ENCODE measurements around the gene KLHL17.
A peak's percentile ranks its signal among the peaks of the same experiment; 100 is the strongest.

Gene KLHL17

DNA sequence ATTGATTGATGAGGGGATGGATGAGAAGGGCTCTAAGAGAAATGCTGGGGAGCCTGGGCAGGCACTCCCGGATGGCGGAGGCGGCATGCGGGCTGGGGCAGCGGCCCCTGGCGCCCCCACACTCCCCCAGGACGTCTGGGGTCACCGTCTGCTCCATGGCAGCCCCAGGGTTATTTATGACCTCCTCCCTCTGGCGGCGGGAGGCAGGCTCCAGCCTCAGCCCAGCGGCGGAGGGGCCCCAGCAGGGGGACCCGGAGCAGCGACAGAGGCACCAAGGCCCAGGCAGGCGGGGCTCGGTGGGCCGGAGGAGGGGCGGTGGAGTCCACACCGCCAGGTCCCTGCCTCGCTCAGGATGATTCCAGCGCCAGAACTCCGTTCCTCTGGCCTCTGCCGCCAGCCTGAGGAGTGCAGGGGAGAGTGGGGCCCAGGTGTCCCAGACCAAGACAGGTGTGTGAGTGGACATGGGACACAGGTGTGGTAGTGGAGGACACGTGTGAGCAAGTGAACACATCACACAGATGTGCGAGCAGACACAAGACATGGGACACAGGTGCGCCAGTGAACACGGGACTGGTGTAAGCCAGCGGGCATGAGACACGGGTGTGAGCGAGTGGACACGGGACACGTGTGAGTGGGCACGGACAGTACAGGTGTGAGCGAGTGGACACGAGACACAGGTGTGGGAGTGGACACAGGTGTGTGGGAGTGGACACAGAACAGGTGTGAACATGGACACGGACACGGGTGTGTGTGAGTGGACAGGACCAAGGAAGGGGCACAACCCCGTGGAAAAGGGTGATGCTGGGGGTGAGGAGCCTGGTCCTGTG lies 39.2 kb upstream of the KLHL17 start:
- no peak for DNase-seq (ENCODE audit: low read depth in 1 of 2, low spot score in 1 of 2)

DNA sequence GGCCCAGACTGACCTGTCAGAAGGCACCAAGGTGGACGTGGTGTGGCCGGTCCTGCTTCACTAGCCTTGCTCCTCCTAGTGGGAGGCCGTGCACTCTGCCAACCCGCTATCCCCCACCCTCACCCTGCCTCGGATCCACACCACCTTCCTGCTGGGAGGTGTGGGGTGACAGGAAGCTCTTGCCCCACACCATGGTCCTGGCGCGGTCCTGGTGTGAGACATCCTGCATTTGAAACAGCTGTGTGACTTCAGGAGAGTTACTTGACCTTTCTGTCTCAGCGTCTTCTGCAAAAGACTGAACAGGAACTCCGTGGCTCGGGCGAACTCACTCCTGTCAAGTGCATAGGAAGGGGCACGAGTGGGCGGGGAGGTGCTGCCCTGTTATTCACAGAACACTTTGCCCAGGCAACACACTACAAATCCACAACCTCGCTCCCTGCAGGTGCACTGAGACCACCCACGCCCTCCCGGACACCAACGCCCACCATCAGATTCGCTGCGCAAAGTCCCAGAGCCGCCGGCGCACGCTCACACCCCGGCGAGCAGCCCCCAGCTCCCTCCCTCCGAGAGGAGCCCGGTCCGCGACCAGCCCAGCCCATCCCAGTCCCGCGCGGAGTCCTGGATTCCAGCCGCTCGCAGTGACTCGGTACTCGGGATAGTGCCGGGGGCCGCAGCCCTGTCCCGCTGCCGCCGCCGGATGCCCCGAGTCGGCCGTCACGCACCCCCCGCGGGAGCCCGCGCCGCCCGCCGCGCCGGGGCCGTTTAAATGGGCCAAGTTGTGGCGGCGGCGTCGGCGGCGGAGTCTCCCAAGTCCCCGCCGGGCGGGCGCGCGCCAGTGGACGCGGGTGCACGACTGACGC lies 37.0 kb upstream of the KLHL17 start, which contains the start of gene SAMD11:
Gene SAMD11, plus strand, starts transcription at position 793 of the 860 bp plus-strand sequence. CDS start 509 bp downstream, outside the sequence.
- peak in 1 of 2 donors; percentile 41 for DNase-seq (ENCODE audit: low read depth in 1 of 2, low spot score in 1 of 2)

DNA sequence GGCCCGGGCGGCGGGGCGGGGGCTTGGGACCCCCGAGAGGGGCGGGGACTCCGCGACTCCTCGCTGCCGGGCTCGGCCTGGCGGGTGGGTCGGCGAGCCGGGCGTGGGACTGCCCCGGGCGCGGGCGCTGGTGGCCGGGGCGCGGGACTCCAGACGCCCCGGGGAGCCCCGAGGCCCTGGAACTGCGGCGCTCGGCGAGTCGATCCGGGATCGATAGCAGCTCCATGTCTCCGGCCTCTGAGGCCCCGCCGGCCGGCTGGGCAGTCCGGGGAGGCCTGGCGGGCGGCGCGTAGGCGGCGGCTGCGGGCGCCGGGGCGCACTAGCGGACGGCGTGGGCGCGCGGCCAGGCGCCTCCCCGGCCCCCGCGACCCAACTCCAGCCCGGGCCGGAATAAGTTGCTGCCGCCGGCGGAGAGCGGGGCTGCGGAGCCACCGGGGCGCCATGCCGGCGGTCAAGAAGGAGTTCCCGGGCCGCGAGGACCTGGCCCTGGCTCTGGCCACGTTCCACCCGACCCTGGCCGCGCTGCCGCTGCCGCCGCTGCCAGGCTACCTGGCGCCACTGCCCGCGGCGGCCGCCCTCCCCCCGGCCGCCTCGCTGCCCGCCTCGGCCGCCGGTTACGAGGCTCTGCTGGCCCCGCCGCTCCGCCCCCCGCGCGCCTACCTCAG lies 36.3 kb upstream of the KLHL17 start:
- no peak for DNase-seq (ENCODE audit: low read depth in 1 of 2, low spot score in 1 of 2)

DNA sequence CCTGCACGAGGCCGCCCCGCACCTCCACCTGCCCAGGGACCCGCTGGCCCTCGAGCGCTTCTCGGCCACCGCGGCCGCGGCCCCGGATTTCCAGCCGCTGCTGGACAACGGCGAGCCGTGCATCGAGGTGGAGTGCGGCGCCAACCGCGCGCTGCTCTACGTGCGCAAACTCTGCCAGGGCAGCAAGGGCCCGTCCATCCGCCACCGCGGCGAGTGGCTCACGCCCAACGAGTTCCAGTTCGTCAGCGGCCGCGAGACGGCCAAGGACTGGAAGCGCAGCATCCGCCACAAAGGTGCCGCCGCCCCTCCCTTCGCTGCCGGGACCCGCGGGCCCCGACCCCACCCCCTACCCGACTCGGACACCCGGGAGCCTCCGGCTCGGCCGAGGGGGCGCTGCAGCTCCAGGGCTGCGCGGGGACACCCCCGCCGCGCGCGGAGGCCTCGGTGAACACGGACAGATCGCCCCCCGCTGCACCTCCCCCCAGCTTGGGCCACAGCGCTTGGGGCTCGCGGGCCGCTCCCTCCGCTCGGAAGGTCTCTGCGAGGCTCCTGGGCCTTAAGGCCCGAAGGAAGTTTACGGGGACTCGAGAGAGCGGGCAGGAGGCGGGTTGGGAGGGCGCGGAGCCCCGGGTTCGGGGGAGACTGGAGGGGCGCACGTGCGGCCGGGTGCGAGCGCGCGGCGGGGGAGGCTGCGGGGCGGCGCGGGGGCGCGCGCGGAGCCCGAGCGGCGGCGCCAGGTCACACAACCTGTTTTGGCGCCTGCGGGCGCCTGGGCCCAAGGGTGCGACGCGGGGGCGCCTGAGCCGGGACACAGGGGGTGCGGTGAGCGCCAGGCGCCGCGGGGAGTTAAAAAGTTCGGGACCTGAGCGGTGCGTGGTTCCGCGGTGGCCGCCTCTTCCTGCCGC lies 35.5 kb upstream of the KLHL17 start:
- DNase-seq (ENCODE audit: low read depth in 1 of 2, low spot score in 1 of 2) = no peak

DNA sequence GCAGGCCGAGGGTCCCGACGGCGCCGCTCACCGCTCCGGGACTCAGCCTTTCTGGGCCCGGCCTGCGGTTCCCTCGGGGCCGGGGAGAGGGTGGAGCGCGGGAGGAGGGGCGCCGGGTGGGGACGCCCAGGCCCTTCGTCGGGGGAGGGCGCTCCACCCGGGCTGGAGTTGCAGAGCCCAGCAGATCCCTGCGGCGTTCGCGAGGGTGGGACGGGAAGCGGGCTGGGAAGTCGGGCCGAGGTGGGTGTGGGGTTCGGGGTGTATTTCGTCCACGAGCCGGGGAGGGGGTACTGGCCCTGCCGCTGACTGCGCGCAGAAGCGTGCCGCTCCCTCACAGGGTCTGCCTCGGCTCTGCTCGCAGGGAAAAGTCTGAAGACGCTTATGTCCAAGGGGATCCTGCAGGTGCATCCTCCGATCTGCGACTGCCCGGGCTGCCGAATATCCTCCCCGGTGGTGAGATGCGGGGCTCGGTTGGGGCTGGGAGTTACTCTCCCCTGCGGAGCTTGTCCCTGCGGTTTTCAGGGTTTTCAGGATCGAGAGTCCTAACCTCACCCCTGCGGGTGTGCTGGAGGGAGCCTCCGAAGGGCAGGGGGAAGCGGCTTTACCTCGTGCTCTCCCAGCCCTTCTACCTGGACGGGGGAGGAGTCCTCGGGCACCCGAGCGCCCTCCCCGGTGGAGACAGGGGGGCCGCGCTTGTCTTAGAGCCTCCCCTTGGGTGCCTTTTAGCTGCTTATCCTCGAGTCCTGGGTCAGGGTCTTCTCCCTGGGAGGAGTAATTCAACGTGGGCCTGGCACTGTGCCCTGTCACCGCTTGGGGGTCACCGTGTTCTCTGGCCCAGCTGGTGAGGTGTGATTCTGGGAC lies 34.6 kb upstream of the KLHL17 start:
- no peak for DNase-seq (ENCODE audit: low read depth in 1 of 2, low spot score in 1 of 2)

DNA sequence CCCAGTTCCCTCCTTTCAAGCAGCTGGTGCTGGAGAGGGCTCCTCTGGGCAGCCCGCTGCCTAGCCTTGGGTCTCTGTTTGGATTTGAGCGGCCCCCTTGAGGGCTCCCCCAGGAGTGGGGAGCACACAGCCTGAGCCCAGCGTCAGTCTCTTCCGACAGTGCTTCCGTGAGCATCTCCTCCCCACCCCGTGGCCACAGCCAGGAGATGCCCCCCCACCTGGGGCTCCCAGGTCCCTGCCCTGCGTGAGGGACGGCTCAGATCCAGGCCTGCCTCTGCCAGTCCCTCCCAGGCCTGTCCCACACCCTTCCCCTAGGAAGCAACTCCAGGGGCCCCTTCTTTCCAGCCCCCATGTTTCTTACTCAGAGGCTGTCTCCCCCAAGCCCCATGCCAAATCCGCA lies 33.1 kb upstream of the KLHL17 start:
- no peak for DNase-seq (ENCODE audit: low read depth in 1 of 2, low spot score in 1 of 2)

DNA sequence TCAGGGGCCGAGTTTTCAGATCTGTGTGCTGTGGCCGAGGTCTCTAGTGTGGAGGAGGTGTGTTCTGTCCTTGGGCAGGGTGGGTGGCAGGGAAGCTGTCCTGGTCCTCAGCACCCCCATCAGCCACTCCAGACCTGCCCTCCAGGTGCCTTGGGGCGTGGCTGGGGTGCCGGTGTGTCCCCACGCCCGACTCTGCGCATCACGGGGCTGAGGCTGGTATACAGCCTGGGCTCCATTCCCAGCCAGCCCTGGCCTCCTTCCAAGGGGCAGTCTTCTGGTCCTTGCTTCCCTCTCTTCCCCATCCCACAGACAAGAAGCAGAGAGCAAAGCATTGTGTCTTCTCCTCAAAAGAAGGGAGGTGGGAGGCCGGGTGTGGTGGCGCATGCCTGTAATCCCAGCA lies 32.6 kb upstream of the KLHL17 start:
- DNase-seq (ENCODE audit: low read depth in 1 of 2, low spot score in 1 of 2) = no peak

DNA sequence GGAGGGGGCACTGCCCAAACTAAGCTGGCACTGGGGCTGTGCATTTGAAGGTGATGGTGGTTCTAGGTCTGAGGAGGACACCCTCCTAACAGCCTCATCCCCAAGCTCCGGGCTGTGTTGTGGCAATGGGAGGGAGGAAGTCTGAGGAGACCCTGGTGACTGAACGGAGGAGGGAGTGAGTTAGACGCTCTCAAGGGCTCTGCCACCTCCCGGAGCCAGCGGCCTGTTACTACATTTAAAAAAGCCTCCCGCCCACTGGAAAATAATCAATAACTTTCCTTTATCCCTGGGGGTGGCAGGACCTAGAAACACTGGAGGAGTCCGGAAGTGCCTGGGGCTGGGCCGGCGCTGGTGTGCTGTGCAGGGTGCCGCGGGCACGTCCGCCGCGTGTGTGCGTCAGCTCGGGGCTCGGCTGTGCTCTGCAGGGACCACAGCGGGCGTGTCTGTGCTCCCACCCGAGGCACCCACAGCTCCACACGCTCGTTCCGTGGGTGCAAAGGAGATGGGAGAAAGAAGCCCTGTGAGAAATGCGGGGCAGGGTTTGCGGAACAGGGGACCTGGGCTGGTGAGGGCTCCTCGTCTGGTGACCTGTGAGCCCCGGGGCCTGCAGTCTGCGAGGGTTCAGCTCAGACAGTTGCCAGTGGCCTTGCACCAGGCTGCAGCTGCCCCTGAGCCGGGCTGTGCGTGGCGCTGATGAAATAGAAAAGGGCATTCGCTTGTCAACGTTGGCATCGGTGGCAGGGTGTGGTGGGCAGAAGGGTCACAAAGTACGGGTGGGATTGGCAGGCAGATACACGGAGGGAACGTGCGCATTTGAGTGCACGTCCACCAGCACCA lies 31.3 kb upstream of the KLHL17 start:
- no peak for DNase-seq (ENCODE audit: low read depth in 1 of 2, low spot score in 1 of 2)

DNA sequence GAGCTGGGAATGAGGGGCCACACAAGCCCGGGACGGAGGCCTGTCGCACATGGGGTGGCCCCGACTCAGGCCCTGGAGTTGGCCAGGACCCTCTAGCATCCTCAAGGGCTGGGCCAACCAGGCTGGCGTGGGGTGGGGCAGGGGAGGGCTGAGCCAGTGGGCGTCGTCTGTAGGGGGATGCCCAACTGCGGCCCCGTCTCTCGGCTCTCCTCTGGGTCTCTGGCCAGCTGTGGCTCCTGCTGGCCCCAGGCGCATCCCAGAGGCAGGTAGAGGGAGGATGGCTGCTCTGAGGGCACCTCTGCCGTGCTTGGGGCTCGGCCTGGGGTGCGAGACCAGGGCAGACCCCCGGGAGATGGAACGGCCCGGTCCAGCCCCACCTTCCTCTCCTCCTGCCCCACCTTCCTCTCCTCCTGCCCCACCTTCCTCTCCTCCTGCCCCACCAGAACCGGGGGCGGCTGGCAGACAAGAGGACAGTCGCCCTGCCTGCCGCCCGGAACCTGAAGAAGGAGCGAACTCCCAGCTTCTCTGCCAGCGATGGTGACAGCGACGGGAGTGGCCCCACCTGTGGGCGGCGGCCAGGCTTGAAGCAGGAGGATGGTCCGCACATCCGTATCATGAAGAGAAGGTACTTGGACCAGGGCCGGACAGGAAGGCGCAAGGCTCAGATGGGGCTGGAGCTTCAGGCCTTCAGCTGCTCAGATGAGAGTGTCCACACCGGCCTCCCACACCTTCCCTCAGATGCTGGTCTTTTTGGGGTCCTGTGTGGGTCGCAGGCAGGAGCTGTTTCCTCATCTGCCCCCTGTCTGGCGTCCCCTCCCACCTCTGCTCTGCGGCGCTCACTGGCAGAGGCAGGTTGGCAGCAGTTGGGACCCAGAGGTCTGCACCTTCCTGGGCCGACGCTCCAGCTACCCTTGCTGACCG lies 30.4 kb upstream of the KLHL17 start:
- no peak for DNase-seq (ENCODE audit: low read depth in 1 of 2, low spot score in 1 of 2)

DNA sequence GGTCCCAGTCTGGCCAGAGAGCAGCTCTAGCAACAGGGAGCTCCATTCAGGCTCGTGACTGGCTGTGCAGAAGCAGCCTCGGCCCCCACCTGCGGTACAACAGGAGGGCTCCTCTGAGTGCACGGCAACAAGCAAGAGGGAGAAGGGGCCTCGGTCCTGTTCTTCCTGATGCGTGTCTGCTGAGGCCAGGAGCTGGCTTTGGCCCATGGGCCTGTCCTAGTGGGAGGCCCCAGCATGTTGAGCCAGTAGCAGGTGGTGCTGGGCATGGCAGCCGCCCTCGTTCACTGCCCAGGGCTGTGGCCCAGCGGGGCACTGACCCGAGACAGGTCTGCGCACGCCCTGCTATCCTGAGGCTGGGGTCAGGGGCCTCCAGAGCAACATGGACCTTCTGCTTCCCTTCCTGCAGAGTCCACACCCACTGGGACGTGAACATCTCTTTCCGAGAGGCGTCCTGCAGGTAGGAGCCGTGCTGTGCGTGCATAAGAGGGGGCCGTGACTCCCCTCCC lies 29.7 kb upstream of the KLHL17 start:
- no peak for DNase-seq (ENCODE audit: low read depth in 1 of 2, low spot score in 1 of 2)

DNA sequence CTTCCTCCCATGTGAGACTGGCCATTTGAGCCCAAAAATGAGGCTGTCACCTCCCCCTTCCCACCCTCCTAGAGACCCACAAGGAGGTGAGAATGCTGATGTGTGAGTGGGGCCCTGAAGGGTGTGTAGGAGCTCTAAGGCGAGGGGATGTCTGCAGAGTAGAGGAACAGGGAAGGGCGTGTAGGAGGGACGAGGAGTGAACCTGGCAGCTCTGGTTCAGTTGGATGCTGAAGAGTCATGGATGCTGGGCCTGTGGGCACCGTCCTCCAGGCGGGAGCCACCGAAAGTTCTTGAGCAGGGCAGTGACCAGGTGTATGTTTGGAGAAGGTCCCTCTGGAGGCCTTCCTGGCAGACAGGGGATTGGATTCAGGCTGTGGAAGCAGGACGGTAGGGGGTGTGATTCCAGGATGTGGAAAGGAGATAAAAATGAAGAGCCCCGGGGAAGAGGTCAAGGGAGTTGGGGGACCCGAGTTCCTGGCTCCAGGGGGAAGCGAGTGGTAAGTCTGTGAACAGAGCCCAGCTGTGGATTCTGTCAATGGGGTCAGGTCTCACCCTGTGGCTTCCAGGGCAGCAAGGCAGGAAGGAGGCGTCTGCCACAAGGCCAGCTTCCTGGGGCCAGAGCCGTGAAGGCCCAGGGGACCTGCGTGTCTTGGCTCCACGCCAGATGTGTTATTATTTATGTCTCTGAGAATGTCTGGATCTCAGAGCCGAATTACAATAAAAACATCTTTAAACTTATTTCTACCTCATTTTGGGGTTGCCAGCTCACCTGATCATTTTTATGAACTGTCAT lies 28.8 kb upstream of the KLHL17 start:
- DNase-seq (ENCODE audit: low read depth in 1 of 2, low spot score in 1 of 2) = no peak

DNA sequence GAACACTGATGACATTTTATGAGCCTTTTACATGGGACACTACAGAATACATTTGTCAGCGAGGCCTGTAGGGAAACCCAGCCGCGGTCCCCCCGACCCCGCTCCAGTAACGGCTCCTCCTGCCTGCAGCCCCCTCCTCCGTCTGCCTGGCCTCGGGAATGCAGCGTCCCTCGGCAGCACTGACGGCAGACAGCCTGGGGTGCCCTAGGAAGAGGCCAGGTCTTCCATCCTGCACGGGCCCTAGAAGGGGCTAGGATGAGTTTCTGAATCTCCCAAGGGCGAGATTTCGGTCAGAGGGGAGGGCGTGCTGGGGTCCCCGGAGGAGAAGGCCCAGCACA lies 28.2 kb upstream of the KLHL17 start:
- DNase-seq (ENCODE audit: low read depth in 1 of 2, low spot score in 1 of 2) = no peak

DNA sequence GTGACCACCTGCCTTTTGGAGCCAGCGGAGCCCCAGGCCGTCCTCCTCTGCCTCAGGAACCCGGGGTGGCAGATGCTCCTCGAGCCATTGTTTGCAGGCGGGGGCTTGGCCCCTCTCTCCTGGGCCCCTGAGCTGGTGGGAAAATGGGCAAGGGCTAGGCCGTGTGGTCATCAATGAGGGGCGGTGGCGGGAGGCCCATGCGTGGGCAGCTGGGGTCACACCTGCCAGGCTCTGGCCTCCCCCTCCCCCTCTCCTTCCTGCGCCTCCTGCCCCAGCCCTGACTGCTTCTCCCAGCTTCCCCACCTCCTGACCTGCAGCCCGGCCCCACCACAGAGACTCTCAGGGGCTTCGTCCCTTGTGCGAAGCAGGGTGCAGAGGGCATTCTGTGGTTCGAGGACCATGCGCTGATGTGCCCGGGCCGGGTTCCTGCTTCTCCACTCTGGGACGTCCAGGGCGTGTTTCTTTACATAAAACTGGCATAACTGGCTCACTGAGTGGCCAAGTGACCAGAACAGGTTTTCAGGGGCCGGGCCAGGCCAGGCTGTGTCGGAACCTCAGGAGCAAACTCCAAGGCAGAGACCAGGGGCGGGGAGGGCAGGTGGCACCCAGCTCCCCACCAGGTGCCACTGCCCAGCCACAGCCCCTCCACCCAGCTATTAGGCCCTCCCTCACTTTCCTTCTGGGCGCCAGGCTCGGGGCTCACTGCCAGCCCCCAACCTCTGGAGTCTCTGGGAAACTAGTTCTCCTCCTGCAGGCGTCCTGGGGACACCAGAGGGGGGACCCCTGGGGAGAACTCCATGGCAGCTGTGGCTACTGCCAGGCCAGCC lies 27.4 kb upstream of the KLHL17 start:
- DNase-seq (ENCODE audit: low read depth in 1 of 2, low spot score in 1 of 2) = no peak

DNA sequence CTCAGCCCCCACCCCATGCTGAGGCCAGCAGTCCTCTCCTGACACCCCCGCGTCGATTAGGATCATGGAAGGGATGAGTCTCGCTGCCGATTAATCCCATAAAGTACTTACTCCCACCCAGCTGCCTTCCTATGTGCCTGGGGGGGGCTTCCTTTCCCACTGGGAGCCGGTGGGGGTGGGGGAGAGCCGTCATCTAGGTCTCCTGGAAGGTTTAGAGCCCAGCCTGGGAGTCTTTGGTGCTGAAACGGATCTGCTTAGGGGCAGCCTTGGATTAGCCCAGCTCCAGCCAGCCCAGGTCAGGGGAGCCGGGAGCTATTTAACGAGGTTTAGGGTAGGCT lies 26.8 kb upstream of the KLHL17 start:
- no peak for DNase-seq (ENCODE audit: low read depth in 1 of 2, low spot score in 1 of 2)

DNA sequence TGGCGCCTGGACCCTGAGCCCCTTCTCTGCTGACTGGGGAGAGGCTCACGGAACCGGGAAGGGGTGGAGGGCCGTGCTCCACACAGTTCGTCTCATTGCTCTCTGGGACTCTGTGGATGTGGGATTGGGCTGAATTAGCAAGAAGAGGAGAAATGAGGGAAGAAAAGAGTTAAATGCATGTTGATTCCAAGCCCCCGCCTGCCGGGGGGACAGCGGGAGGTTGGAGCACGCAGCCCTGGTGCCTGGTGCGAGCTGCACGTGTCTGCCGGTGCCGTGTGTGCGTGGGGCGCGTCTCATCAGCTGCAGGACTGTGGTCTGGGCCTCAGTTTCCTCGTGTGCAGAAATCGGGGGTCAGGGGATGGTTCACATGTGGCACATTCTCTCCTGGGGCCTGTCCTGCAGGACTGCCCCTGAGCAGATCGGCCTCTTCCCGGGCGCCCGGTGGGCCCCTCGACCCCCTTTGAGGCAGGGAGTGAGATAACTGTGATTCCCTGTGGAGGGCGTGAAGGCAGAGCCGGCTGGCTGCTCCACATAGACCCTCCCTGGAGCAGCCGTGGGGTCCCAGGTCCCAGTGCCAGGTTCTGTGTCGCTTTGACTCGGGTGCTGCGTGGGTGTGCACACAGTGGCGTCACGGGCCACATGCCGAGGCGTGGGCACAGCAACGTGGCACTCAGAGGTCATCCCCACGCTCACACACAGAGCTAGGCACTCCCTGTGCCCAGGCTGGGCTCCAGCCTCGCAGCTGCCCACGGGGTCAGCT lies 25.2 kb upstream of the KLHL17 start:
- no peak for DNase-seq (ENCODE audit: low read depth in 1 of 2, low spot score in 1 of 2)
